H1 (cell line): ENCODE data around the gene PARG. TPM values are rescaled to one million over a fixed set of nuclear protein-coding genes. Genes with fewer than 3 reads are reported as not detected.

Experiments used
- CTCF ChIA-PET: fragments of 300-600 bp; sonication (Branson Sonifier 250); formaldehyde crosslinking; loops from one replicate; lab custom pipeline; 2021; ENCODE audit not compliant: partially characterized antibody; lab: Charles Lee
- POLR2A ChIA-PET: fragments of 300-600 bp; sonication (Branson Sonifier 250); formaldehyde crosslinking; loops from one replicate; lab custom pipeline; 2021; ENCODE audit warnings: inconsistent platforms; ENCODE audit not compliant: partially characterized antibody; lab: Charles Lee
- DNase-seq, 2 experiments: peaks; one replicate each; pipeline versions ENCODE4 v3.0.0 to v3.0.0-alpha.2; 2010 to 2022; ENCODE audit warnings: low spot score in 2 of 2, low read depth in 1 of 2, mixed read lengths in 1 of 2
- FAIRE-seq: peaks from 2 replicates; lab custom pipeline; 2011; peaks lifted over from hg19 to GRCh38; lab: Jason Lieb, UNC
- H2AFZ ChIP-seq: 2 replicates; pipeline ENCODE4 v1.8.1; 2012; ENCODE audit warnings: low read length, inconsistent platforms
- H2AK5ac ChIP-seq: 2 replicates; pipeline ENCODE4 v1.6.1; 2013; ENCODE audit warnings: low read depth, low read length
- H2BK120ac ChIP-seq: replicated peaks from 2 replicates; pipeline ENCODE3; 2013; ENCODE audit warnings: low read depth, low read length, inconsistent platforms
- H2BK12ac ChIP-seq: 2 replicates; pipeline ENCODE4 v1.6.1; 2013; ENCODE audit warnings: low read depth, low read length
- H2BK15ac ChIP-seq: 2 replicates; pipeline ENCODE4 v1.6.1; 2013; ENCODE audit warnings: low read length
- H2BK20ac ChIP-seq: 2 replicates; pipeline ENCODE4 v1.6.1; 2013; ENCODE audit warnings: low read length
- H2BK5ac ChIP-seq: 2 replicates; pipeline ENCODE4 v1.6.1; 2013; ENCODE audit warnings: low read depth, low read length
- H3K14ac ChIP-seq: 2 replicates; pipeline ENCODE4 v1.6.1; 2013; ENCODE audit warnings: inconsistent platforms; ENCODE audit not compliant: insufficient read length
- H3K18ac ChIP-seq: 2 replicates; pipeline ENCODE4 v1.6.1; 2013; ENCODE audit warnings: low read length; ENCODE audit errors: extremely low read depth
- H3K23ac ChIP-seq: 2 replicates; pipeline ENCODE4 v1.6.1; 2013; ENCODE audit warnings: inconsistent platforms; ENCODE audit not compliant: insufficient read length
- H3K23me2 ChIP-seq: 2 replicates; pipeline ENCODE4 v1.6.1; 2013; ENCODE audit warnings: low read depth, low read length
- H3K27ac ChIP-seq: 2 replicates; pipeline ENCODE4 v1.6.1; 2011; ENCODE audit warnings: low read depth, low read length, inconsistent platforms
- H3K27me3 ChIP-seq, 4 experiments: replicated peaks in 1 of 4; 1 replicate in 1 of 4; 2 replicates in 3 of 4; pipeline versions ENCODE4 v1.6.1 to v1.8.1; 2011 to 2013; ENCODE audit warnings: low read length in 3 of 4, mild to moderate bottlenecking in 3 of 4, inconsistent platforms in 2 of 4, mixed read lengths in 2 of 4, moderate library complexity in 1 of 4; ENCODE audit not compliant: control insufficient read depth in 3 of 4, insufficient read depth in 3 of 4; ENCODE audit errors: extremely low read depth in 1 of 4
- H3K36me3 ChIP-seq, 4 experiments: 2 replicates each; pipeline versions ENCODE4 v1.6.1 to v1.8.1; 2011 to 2013; ENCODE audit warnings: mild to moderate bottlenecking in 4 of 4, low read length in 3 of 4, moderate library complexity in 2 of 4, control low read depth in 1 of 4, inconsistent platforms in 1 of 4; ENCODE audit not compliant: insufficient read depth in 4 of 4, control insufficient read depth in 2 of 4
- H3K4ac ChIP-seq: replicated peaks from 2 replicates; pipeline ENCODE3; 2013; ENCODE audit warnings: low read length, low read depth, mixed read lengths, inconsistent platforms; ENCODE audit not compliant: insufficient read length
- H3K4me1 ChIP-seq, 4 experiments: replicated peaks in 1 of 4; 1 replicate in 1 of 4; 2 replicates in 3 of 4; pipeline versions ENCODE4 v1.6.1 to v1.8.1; 2011 to 2013; ENCODE audit warnings: low read length in 3 of 4, inconsistent platforms in 2 of 4, mixed read lengths in 1 of 4; ENCODE audit not compliant: insufficient read depth in 4 of 4, control insufficient read depth in 3 of 4
- H3K4me2 ChIP-seq, 2 experiments: 2 replicates each; pipeline versions ENCODE4 v1.6.1 to v1.8.1; 2011 to 2013; ENCODE audit warnings: low read depth in 2 of 2, low read length in 2 of 2, control low read depth in 1 of 2, inconsistent platforms in 1 of 2, mild to moderate bottlenecking in 1 of 2; ENCODE audit not compliant: insufficient read depth in 1 of 2
- H3K4me3 ChIP-seq, 4 experiments: fragments of 200-600, 300-600 bp in 1 of 4; sonication (generic), shearing (Covaris generic), sonication (Bioruptor Twin) in 1 of 4; 2 replicates each; pipeline versions ENCODE4 v1.5.1 to v1.8.1; 2011 to 2016; ENCODE audit warnings: low read length in 4 of 4, low read depth in 3 of 4, control low read depth in 2 of 4, inconsistent platforms in 2 of 4, mild to moderate bottlenecking in 2 of 4, mixed read lengths in 1 of 4, moderate library complexity in 1 of 4; ENCODE audit not compliant: insufficient read depth in 2 of 4; ENCODE audit errors: extremely low read depth in 1 of 4
- H3K56ac ChIP-seq: replicated peaks from 2 replicates; pipeline ENCODE3; 2013; ENCODE audit warnings: low read depth, mild to moderate bottlenecking, mixed read lengths, low read length, inconsistent platforms; ENCODE audit not compliant: insufficient read length
- H3K79me1 ChIP-seq: 2 replicates; pipeline ENCODE4 v1.6.1; 2013; ENCODE audit warnings: low read depth, low read length, control low read depth
- H3K79me2 ChIP-seq, 2 experiments: 2 replicates each; pipeline versions ENCODE4 v1.6.1 to v1.8.1; 2012 to 2013; ENCODE audit warnings: low read length in 2 of 2, mild to moderate bottlenecking in 2 of 2, inconsistent platforms in 1 of 2; ENCODE audit not compliant: insufficient read depth in 2 of 2, control insufficient read depth in 1 of 2
- H3K9ac ChIP-seq, 4 experiments: replicated peaks in 1 of 4; 1 replicate in 1 of 4; 2 replicates in 3 of 4; pipeline versions ENCODE4 v1.6.1 to v1.8.1; 2011 to 2013; ENCODE audit warnings: low read depth in 3 of 4, low read length in 3 of 4, control low read depth in 2 of 4, mild to moderate bottlenecking in 2 of 4, moderate library complexity in 2 of 4, inconsistent platforms in 1 of 4; ENCODE audit errors: extremely low read depth in 1 of 4
- H3K9me3 ChIP-seq, 2 experiments: 2 replicates each; pipeline versions ENCODE4 v1.6.1 to v1.8.1; 2012 to 2013; ENCODE audit warnings: mild to moderate bottlenecking in 2 of 2, moderate library complexity in 2 of 2, control low read depth in 1 of 2, inconsistent platforms in 1 of 2, low read depth in 1 of 2, low read length in 1 of 2, mixed read lengths in 1 of 2; ENCODE audit not compliant: insufficient read depth in 2 of 2
- H4K20me1 ChIP-seq, 2 experiments: replicated peaks in 1 of 2; 2 replicates each; pipeline versions ENCODE3 to v1.8.1; 2011 to 2013; ENCODE audit warnings: inconsistent platforms in 2 of 2, low read length in 2 of 2, mild to moderate bottlenecking in 1 of 2; ENCODE audit not compliant: insufficient read depth in 2 of 2, control insufficient read depth in 1 of 2
- H4K5ac ChIP-seq: 2 replicates; pipeline ENCODE4 v1.6.1; 2013; ENCODE audit warnings: low read length, low read depth, mixed read lengths, inconsistent platforms; ENCODE audit not compliant: insufficient read length
- H4K8ac ChIP-seq: 2 replicates; pipeline ENCODE4 v1.8.0; 2013; ENCODE audit warnings: mild to moderate bottlenecking, moderate library complexity, low read length, inconsistent platforms; ENCODE audit not compliant: insufficient read depth; ENCODE audit errors: extremely low read depth
- H4K91ac ChIP-seq: replicated peaks from 2 replicates; pipeline ENCODE3; 2013; ENCODE audit warnings: low read length, mixed read lengths, inconsistent platforms; ENCODE audit not compliant: insufficient read length
- CBX5 ChIP-seq: fragments of 300-800, 300-1000 bp; sonication (generic); IDR thresholded peaks from 2 replicates; pipeline ENCODE4 v1.7.1; 2016; ENCODE audit warnings: antibody characterized with exemption, low read length, low read depth
- E2F6 ChIP-seq: IDR thresholded peaks from 2 replicates; pipeline ENCODE4 v1.6.1; 2012; ENCODE audit warnings: inconsistent platforms
- KDM4A ChIP-seq: IDR thresholded peaks from one replicate; pipeline ENCODE4 v1.7.1; 2012; ENCODE audit warnings: low read depth, mild to moderate bottlenecking, moderate library complexity, low read length, inconsistent platforms; ENCODE audit not compliant: severe bottlenecking
- MAFK ChIP-seq: IDR thresholded peaks from 2 replicates; pipeline ENCODE4 v1.6.1; 2012; ENCODE audit warnings: low read depth, mild to moderate bottlenecking, improper control_type of control experiment, low read length
- NANOG ChIP-seq: IDR thresholded peaks from 2 replicates; pipeline ENCODE4 v1.6.1; 2011; ENCODE audit warnings: low read length, low read depth, mild to moderate bottlenecking, inconsistent platforms; ENCODE audit not compliant: insufficient read depth, poor library complexity, severe bottlenecking
- NRF1 ChIP-seq: IDR thresholded peaks from 2 replicates; pipeline ENCODE4 v1.6.1; 2011; ENCODE audit warnings: mild to moderate bottlenecking, low read depth, low read length, improper control_type of control experiment
- POLR2AphosphoS5 ChIP-seq: IDR thresholded peaks from 2 replicates; pipeline ENCODE4 v1.6.1; 2011; ENCODE audit warnings: low read depth, low read length
- SIRT6 ChIP-seq: IDR thresholded peaks from one replicate; pipeline ENCODE4 v1.7.1; 2012; ENCODE audit warnings: low read length, inconsistent platforms
- TAF1 ChIP-seq: IDR thresholded peaks from 2 replicates; pipeline ENCODE4 v1.6.1; 2011; ENCODE audit warnings: mild to moderate bottlenecking, low read depth, low read length
- WGBS, 2 experiments: shearing (Covaris generic) in 1 of 2; methylation state at CpG; one replicate each; pipeline versions ENCODE4 v1.1.6 to v1.1.7; 2013 to 2015; ENCODE audit warnings: low lambda C conversion rate in 2 of 2, mixed read lengths in 2 of 2, inconsistent platforms in 1 of 2, low coverage in 1 of 2, missing lambda C conversion rate in 1 of 2; ENCODE audit not compliant: insufficient replicate concordance in 2 of 2, insufficient coverage in 1 of 2, insufficient read length in 1 of 2; ENCODE audit errors: extremely low coverage in 1 of 2, missing lambda C conversion rate in 1 of 2; 5-methylcytosine and 5-hydroxymethylcytosine counted together
- polyA plus RNA-seq, 7 experiments: library from polyadenylated mRNA; depleted of rRNA in 3 of 7; stranded (reverse) in 5 of 7; unstranded in 2 of 7; fragments of >200 nt in 5 of 7; fragments of 200-250 nt in 2 of 7; gene quantifications; 1 replicate in 5 of 7; 2 replicates in 1 of 7; 4 replicates in 1 of 7; pipeline versions ENCODE4 v1.2.1 to v1.2.3, GENCODE V29; 2011 to 2013; ENCODE audit warnings: missing spikeins in 2 of 7, mixed read lengths in 2 of 7
- total RNA-seq: library from RNA; stranded (reverse); fragmentation: NEBNext Ultra II Directional; extraction: Animal tissue kit (Norgen Biotek cat#: 25700); gene quantifications from 2 replicates; pipeline ENCODE4 v1.2.1, GENCODE V29; 2021

Gene PARG
- total and polyA plus RNA-seq, 2 of the 8 experiments (the other 6 are each of a cell fraction or from before 2014, with no cell fraction given): 13.3 to 56.2 TPM

DNA sequence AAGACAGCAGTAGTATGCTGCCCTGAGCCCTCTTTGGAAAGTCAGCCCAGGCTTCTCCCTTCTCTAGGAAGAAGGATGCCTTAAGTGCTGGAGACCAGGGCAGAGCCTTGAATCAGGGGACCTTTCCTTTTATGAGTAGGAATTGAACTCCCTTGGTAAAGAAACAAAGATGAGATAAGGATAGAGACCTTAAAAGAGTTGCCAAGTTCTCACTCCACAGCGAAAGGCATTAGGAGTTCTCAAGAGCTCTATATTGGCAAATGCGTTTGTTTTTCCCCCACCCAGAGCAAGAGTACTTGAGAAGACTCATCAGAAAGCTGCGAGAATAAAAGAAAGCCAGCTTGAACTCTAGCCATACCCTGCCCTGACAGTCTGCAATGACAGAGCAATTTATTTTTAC, 106.9 kb downstream of the PARG start:
- 92% methylated on average over 3 of the region's 3 CpGs; no CpG with 5 or more reads in 1 of the 2 experiments for WGBS, 2 experiments

More for the DNA sequence above, 106.9 kb downstream of the PARG start:
- Histone ChIP-seq H3K9ac (no peak overlapping the region), H4K91ac (no peak overlapping the region), H3K27ac (no peak overlapping the region), H3K4ac (no peak overlapping the region), H2BK20ac (no peak overlapping the region), H3K27me3 (no peaks in the 10 kb centered on the region), H4K5ac (no peak overlapping the region), H2BK5ac (no peak overlapping the region), H3K36me3 (peaks cover 0 to 21% (median 3%) of the 10 kb centered on the region in 4 experiments; a peak in 5 of 8 replicates), H2BK12ac (no peak overlapping the region), H3K79me1 (no peaks in the 10 kb centered on the region), H3K4me3 (no peak overlapping the region), H3K23ac (no peak overlapping the region), H3K4me2 (no peak overlapping the region), H3K79me2 (no peaks in the 10 kb centered on the region), H3K14ac (no peak overlapping the region), H3K56ac (no peak overlapping the region), H2BK15ac (no peak overlapping the region; the same call in 1 of the 2 replicates), H2BK120ac (no peak overlapping the region), H4K20me1 (no peaks in the 10 kb centered on the region), H3K23me2 (no peaks in the 10 kb centered on the region), H2AFZ (no peak overlapping the region), H3K18ac (no peak overlapping the region), H2AK5ac (no peak overlapping the region), H3K9me3 (no peaks in the 10 kb centered on the region), H3K4me1 (peaks cover 2 to 14% (median 10%) of the 10 kb centered on the region in 4 experiments; a peak in 5 of 7 replicates), H4K8ac (no peak overlapping the region)
- no peak for DNase-seq
- CTCF ChIA-PET: interaction anchor here (0.8 kb wide), 1 partner anchor 8 kb away, joined by 3 read pairs; no protein-coding TSS in a partner anchor
- TF ChIP-seq NANOG: no peak
- TF ChIP-seq MAFK: no peak
- no peak for TF ChIP-seq CBX5
- TF ChIP-seq E2F6: no peak
- no peak for TF ChIP-seq SIRT6
- no peak for TF ChIP-seq KDM4A
- TF ChIP-seq POLR2AphosphoS5: no peak
- TF ChIP-seq TAF1: no peak
- no peak for TF ChIP-seq NRF1
- no peak for FAIRE-seq
- POLR2A ChIA-PET: no interaction called here
